Body of pancreas (tissue), 4 donors: ENCODE results near the gene PSKH1. TPM values are rescaled to one million over a fixed set of nuclear protein-coding genes. Genes with fewer than 3 reads are reported as not detected.

Experiments used
- ATAC-seq: fragments of 150-250 bp; one replicate; pipeline ENCODE4 v1.9.1; 2016
- DNase-seq, 4 donors: peaks; one replicate each; pipeline ENCODE4 v3.0.0-alpha.2; 2019
- H3K27ac ChIP-seq, 4 donors: fragments of 200-600 bp; sonication (generic); 1 replicate in 3 of 4; 2 replicates in 1 of 4; pipeline versions ENCODE4 v1.5.1 to v1.6.1; 2016 to 2019; ENCODE audit warnings: mild to moderate bottlenecking in 1 of 4, mixed read lengths in 1 of 4, moderate library complexity in 1 of 4
- H3K27me3 ChIP-seq, 2 donors: fragments of 200-600 bp; sonication (generic); one replicate each; pipeline ENCODE4 v1.6.0; 2016; ENCODE audit warnings: mild to moderate bottlenecking in 1 of 2
- H3K36me3 ChIP-seq, 2 donors: fragments of 200-600 bp; sonication (generic); replicated peaks in 1 of 2; 2 replicates each; pipeline ENCODE4 v1.5.1; 2016; ENCODE audit warnings: low read depth in 2 of 2; ENCODE audit not compliant: insufficient read depth in 1 of 2
- H3K4me1 ChIP-seq: fragments of 200-600 bp; sonication (generic); one replicate; pipeline ENCODE4 v1.6.0; 2016
- H3K4me3 ChIP-seq, 2 donors: fragments of 200-600 bp; sonication (generic); 1 replicate in 1 of 2; 2 replicates in 1 of 2; pipeline ENCODE4 v1.5.1; 2016 to 2019
- H3K9me3 ChIP-seq, 3 donors: fragments of 200-600 bp; sonication (generic); 1 replicate in 2 of 3; 2 replicates in 1 of 3; pipeline ENCODE4 v1.5.1; 2016
- CTCF ChIP-seq, 7 experiments: fragments of 450-650 bp in 4 of 7; fragments of 200-600 bp in 3 of 7; sonication (generic) in 3 of 7; IDR thresholded peaks; one replicate each; pipeline ENCODE4 v1.5.1; 2016 to 2019; ENCODE audit warnings: antibody characterized with exemption in 7 of 7
- POLR2A ChIP-seq, 3 donors: fragments of 450-650 bp; IDR thresholded peaks; one replicate each; pipeline ENCODE4 v1.6.1; 2016; ENCODE audit warnings: antibody characterized with exemption in 3 of 3, mild to moderate bottlenecking in 2 of 3
- WGBS, 2 donors: methylation state at CpG; one replicate each; pipeline ENCODE4 v1.1.5; 2017; 5-methylcytosine and 5-hydroxymethylcytosine counted together
- intact Hi-C: fragments of 100-400 bp; cut with DNase I; formaldehyde crosslinking; loops from one replicate; pipeline ENCODE4 v1.15.1; 2023
- total RNA-seq, 2 donors: library from RNA; depleted of rRNA; stranded (reverse); fragments of >200 nt; gene quantifications; one replicate each; pipeline ENCODE4 v1.1.0, GENCODE V29; 2016

The PSKH1 gene
- total RNA-seq, 2 donors from 2014 or later = 15.0 to 16.8 TPM

GRCh38 chr16:67928561-67929364, 35.7 kb downstream of the PSKH1 start:
- ATAC-seq = peak; percentile 34
- 26 to 35% methylated on average over 8 to 16 of the region's 16 CpGs for WGBS, 2 donors
- TF ChIP-seq CTCF (IDR thresholded peaks at IDR 0.05) (peak; percentile 65 to 95 (median 84)), POLR2A (IDR thresholded peaks at IDR 0.05) (peak; percentile 36 to 60 (median 47))
- no peaks in the 10 kb centered on the region for H3K9me3 ChIP-seq
- intact Hi-C loops = no loop called here
- H3K4me3 ChIP-seq = no peak overlapping the region
- no peaks in the 10 kb centered on the region for H3K36me3 ChIP-seq
- H3K27me3 ChIP-seq = no peaks in the 10 kb centered on the region
- H3K4me1 ChIP-seq = peaks cover 87% of the 10 kb centered on the region
- peak overlapping the region in 3 of 4 donors; percentile 79 to 84 (median 82) for H3K27ac ChIP-seq
- DNase-seq = peak; percentile 84 to 85 (median 84)

- H3K36me3 ChIP-seq = no peaks in the 10 kb centered on the region
- ATAC-seq = no peak
- H3K27ac ChIP-seq = peak overlapping the region; percentile 58 to 82 (median 80)
- H3K4me1 ChIP-seq = peaks cover 89% of the 10 kb centered on the region
- TF ChIP-seq POLR2A (IDR thresholded peaks at IDR 0.05) (no peak), CTCF (IDR thresholded peaks at IDR 0.05) (no peak)
- intact Hi-C loops = no loop called here
- 59 to 63% methylated on average over 2 to 14 of the region's 14 CpGs for WGBS, 2 donors
- H3K4me3 ChIP-seq = peak overlapping the region in 1 of 2 donors; percentile 16
- H3K9me3 ChIP-seq = no peaks in the 10 kb centered on the region
- no peaks in the 10 kb centered on the region for H3K27me3 ChIP-seq
- peak in 2 of 4 donors; percentile 38 to 48 for DNase-seq
These were observed 37.1 kb downstream of the PSKH1 start for GRCh38 chr16:67930191-67930590.

GRCh38 chr16:67930678-67931211, 37.7 kb downstream of the PSKH1 start:
- Histone ChIP-seq H3K4me1 (peaks cover 87% of the 10 kb centered on the region), H3K4me3 (peak overlapping the region in 1 of 2 donors; percentile 16), H3K9me3 (no peaks in the 10 kb centered on the region), H3K27me3 (no peaks in the 10 kb centered on the region), H3K36me3 (no peaks in the 10 kb centered on the region), H3K27ac (peak overlapping the region; percentile 78 to 82 (median 80))
- no peak for ATAC-seq
- TF ChIP-seq CTCF (IDR thresholded peaks at IDR 0.05) (no peak), POLR2A (IDR thresholded peaks at IDR 0.05) (no peak)
- intact Hi-C loops = no loop called here
- WGBS, 2 donors = 45 to 59% methylated on average over 14 to 17 of the region's 17 CpGs
- DNase-seq = peak in 3 of 4 donors; percentile 50 to 58 (median 53)

- no peaks in the 10 kb centered on the region for H3K27me3 ChIP-seq
- TF ChIP-seq POLR2A (IDR thresholded peaks at IDR 0.05) = peak; percentile 75 to 96 (median 95)
- peak in 4 of 7 experiments; percentile 40 to 61 (median 47) for TF ChIP-seq CTCF (IDR thresholded peaks at IDR 0.05)
- ATAC-seq (peak; percentile 31), DNase-seq (peak; percentile 82 to 91 (median 90))
- peak within 1 kb of the TSS in 1 of 2 donors; percentile 16 for H3K4me3 ChIP-seq
- H3K36me3 ChIP-seq = no peaks in the 10 kb centered on the region
- 25 to 48% methylated on average over 11 to 15 of the region's 15 CpGs for WGBS, 2 donors
- H3K9me3 ChIP-seq = no peaks in the 10 kb centered on the region
- peak within 1 kb of the TSS; percentile 78 to 82 (median 80) for H3K27ac ChIP-seq
- H3K4me1 ChIP-seq = peaks cover 77% of the 10 kb centered on the region
- intact Hi-C loops = no loop called here
These were observed 38.8 kb downstream of the PSKH1 start, which contains the start of gene CTRL for GRCh38 chr16:67931712-67932461. TSS of gene CTRL (minus strand) at chr16:67931862. CDS start at chr16:67931852, 10 bp downstream.
